GM19455 (cell line): Measurements from ENCODE around the gene PSAP.

Source experiments
- ATAC-seq: cut with Tn5 transposase; IDR thresholded peaks from one replicate; pipeline ENCODE4 v1.9.1; 2021; ENCODE audit not compliant: unreplicated experiment

The PSAP gene

GRCh38 chr10:71789871-71790270 lies 61.2 kb downstream of the PSAP start:
- no peak for ATAC-seq

GRCh38 chr10:71788954-71789353 lies 62.1 kb downstream of the PSAP start:
- ATAC-seq = no peak

GRCh38 chr10:71784679-71785272 lies 66.3 kb downstream of the PSAP start:
- ATAC-seq = no peak

DNA sequence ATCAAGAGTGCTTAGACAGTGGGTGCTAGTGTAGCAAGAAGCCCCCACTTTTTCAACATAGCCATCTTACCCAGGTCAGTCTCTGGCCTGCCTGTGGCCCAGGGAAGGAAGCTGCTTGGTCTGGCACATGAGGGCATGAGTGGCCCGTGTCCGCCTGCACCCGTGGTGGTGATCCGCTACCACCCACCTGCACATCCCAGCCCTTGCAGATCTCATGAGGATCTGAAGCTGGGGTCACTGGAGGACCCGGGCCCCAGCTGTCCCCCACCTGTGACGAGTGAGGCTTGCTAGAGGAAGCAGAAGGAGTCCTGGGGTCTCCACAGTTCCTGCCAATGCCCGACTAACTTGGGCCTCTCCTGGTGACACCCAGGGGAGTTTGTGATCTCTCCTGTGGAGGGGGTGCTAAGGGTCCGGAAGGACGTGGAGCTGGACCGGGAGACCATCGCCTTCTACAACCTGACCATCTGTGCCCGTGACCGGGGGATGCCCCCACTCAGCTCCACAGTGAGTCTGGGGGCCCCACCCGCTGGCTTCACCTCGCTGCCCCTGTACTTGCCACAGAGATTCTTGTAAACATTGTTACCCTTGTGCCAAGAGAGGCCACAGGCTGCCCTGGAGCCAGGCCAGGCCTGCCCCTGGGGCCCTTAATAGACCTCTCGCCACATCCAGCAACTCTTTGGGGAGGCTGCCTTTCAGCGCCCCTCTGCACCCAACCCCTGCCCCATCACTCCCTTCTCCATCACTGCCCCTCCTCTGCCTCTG lies 67.0 kb downstream of the PSAP start:
- ATAC-seq = no peak

DNA sequence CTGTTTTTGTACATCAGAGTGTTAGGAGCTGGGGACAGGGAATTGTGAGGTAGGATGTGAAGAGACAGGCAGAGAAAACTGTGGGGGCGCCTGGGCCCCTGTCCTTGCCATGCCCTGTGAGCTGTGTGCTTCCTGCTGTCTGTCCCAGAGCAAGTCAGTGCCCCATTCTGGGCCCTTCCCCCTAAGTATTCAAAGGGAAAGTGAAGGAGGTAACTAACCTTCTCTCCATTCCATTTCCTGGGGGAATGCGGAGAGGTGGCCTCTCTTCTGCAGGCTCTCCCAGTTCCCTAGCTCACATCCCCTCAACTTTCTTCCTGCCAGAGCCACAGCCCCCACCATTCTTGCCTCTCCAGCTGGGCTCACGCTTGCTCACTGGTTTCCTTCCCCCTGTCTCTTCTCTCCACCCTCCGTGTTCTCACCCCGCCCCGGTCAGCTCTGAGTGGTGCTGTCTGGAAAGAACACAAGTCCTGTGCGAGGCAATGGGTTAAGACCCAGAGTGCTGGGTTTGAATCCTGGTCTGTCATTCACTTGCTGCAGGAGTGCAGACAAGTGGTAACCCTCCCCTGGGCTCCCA lies 68.0 kb downstream of the PSAP start:
- ATAC-seq = no peak

DNA sequence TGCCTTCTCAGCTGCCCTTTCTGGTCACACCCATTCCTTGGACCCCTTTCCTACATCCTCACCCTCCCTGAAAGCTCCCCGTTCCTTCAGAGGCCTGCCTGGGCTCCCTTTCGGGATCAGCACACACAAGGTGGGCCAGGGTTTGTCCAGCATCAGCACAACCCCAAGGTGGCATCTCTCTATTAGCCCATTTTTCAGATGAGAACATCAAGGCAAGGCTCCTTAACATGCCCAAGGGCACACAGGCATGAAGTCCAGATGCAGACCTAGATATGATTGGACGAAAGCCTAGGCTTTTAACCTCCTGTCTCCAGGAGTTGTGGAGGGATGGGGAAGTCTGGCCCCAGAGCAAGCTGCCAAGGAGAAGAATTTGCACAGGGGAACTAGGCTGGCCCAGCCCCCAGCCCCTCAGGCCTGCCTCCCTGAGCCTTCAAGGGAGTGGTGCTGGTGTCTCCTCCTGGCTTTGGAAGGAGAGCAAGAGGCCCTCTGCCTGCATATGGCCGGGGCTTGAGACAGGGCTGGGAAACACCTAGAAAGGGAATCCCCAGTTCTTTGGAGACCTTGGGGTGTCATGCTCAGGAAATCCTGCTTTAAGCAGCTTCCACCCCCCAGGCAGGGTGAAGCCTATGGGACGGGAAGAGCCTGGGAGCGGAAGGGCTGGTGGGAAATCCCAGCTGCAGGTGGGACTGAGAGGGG lies 68.7 kb downstream of the PSAP start:
- no peak for ATAC-seq

DNA sequence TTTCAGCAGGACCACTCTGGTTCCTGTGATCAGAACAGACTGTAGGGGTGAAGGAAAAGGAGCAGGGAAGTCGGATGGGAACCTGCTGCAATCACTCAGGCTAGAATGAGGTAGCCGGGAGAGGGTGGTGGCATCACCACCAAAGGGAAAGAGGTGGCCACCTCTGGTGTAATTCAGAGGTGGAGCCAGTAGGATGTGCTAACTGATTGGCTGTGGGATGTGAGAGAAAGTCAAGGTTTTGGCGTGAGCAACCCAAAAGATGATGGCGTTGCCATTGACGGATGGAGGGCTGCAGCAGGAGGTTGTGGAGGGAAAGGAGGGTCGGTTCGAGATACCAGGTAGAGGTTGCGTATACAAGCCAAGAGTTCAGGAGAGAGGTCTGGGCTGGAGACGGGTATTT lies 70.3 kb downstream of the PSAP start:
- no peak for ATAC-seq

DNA sequence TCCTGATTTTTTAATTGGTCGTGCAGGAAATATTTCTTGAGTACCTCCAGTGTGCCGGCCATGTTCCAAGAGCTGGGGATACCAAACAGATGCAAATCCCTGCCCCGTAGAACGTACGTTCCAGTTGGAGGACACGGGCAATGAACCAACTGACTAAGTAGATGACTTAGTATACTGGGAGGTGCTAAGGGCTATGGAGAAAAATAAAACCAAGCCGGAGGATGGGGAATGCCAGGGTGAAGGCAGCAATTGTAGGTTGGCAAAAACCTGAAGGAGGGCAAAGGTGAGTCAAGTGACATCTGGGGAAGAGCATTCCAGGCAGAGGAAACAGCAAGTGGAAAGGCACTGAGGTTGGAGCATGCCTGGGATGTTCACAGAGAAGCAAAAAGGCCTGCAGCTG lies 70.9 kb downstream of the PSAP start:
- ATAC-seq = no peak

GRCh38 chr10:71779641-71780040 lies 71.4 kb downstream of the PSAP start:
- no peak for ATAC-seq

GRCh38 chr10:71778071-71778825 lies 72.8 kb downstream of the PSAP start:
- no peak for ATAC-seq

DNA sequence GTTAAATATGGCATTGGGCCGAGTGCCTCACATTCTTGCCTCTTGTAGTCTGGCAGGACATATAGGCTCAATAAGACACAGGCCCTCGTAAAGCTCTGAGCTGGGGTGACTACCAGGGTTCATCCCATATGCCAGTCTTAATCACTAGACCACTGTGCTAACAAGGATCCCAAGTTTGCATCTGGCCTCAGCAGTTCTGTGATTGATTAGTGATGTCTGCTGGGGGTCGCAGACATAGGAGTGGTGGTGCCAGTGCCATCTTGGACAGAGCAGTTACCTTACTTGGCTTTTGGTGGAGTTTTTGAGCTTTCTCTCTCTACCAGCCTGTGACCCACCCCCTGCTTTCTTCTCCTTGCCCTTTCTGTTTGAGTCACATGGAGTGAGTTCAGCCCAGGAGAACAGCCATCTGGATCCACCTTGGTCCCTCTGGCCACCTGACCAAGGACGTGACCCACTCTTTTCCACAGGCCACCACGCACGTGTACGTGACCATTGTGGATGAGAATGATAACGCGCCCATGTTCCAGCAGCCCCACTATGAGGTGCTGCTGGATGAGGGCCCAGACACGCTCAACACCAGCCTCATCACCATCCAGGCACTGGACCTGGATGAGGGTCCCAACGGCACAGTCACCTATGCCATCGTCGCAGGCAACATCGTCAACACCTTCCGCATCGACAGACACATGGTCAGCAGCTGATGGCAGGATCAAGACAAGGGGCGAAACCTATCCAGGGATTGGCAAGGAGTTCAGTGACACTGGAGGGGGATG lies 73.7 kb downstream of the PSAP start:
- no peak for ATAC-seq

- no peak for ATAC-seq
Measured at GRCh38 chr10:71776481-71776925, 74.5 kb downstream of the PSAP start.

DNA sequence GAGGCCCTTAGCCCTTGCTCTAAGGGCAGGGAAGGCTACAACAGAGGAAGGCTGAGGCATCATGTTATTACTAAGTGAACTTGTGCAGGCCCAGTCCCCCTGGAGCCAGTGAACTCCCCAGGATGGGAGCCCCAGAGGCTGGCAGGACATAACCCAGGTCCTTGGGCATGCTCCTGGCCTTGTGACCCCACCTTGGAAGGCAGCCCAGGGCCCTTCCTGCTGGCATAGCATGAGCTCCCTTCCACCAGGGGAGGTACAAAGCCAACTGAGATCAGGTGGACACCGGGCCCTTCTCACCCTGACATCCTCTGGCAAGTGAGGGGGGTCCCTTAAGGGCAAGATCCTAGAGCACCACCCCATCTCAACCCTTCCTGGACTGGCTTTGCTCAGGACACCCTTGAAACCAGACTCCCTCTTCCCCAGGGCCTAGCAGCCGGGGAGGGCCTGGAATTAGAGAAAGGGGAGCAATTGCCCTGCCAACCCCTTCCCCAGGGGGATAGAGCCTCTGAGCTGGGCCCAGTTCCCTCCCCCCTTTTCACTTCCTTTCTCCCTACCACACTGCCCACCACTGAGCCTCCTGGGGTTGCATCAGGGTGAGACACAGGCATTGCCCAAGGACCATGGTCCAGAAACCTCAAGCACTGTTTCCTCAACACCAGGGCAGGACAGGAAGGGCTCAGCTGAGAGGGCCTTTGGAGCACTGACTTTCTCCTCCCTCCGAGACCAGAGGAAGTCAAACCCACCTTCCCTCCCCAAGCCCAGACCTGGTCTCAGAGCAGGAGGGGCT lies 75.9 kb downstream of the PSAP start:
- ATAC-seq = no peak

DNA sequence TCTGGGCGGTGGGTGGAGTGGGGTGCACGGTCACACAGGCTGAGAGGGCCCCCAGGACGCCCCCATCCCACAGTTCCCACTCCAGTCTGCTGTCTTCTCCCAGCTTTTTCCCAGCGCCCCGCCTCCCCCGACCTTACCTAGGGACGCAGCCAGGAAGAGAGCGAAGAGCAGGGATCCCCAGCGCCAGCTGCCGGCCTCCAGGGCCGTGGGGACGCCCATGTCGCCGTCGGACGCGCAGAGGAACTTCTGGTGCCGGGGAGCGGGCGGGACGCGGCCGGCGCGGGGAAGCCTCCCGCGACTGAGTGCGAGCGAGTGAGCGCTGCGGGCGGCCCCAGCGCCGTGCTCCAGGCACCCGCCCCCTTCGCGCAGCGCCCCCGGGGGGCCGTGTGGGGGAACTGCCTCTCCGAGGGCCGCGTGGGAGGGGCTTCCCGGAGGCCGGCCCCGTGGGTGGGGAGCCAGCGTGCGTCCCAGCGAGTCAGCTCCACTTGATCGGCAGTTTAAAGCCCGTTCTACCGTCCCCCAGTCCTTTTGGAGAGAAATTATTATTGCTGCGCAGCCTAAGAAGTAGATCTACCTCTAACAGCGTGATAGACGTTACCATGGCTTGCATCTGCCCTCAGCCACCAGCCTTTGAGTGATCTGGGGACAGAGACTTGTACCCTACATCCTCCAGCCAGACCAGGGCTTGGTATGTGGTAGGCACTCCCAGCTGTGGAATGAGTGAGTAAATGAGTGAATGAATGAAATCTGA lies 77.7 kb downstream of the PSAP start, which contains the start of gene VSIR:
VSIR (minus strand) TSS at position 300 of the 751 bp plus-strand sequence; CDS start at position 219, 81 bp downstream.
- peak; percentile 53 for ATAC-seq

GRCh38 chr10:71772832-71773220 lies 78.2 kb downstream of the PSAP start:
- no peak for ATAC-seq

- ATAC-seq = no peak
Measured at GRCh38 chr10:71771821-71772617, 79.0 kb downstream of the PSAP start.

DNA sequence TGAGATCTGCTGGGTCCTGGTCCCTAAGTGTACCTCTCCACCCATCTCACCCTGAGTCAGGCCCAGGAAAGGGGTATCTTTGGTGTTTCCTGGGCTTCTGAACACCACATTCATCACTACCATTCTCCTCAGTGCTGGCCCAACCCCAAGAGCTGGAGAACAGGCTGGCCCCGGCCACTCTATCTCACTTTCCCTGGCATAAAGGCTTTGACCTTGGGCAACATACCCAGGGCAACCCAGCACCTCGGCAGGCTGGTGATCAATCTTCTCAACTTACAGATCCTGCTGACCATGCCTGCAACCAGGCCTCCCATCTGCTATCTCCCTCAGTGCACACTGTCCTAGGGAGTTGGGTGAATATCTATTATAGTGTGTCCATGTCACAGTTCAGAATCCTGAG lies 79.8 kb downstream of the PSAP start:
- ATAC-seq = no peak

GRCh38 chr10:71770789-71771188 lies 80.3 kb downstream of the PSAP start:
- ATAC-seq = no peak
